Stimulated activated CD4-positive, alpha-beta T cell treated with anti-CD3 and anti-CD28 coated beads, Interleukin-1b, Interleukin-23, amount 100 ng/mL, for 1 hour (primary cell): Measurements from ENCODE around the gene IQCH.

Source experiments
- DNase-seq, 2 donors: peaks; one replicate each; pipeline ENCODE4 v3.0.0-alpha.2; 2020; ENCODE audit warnings: low read depth in 2 of 2

The IQCH gene

DNA sequence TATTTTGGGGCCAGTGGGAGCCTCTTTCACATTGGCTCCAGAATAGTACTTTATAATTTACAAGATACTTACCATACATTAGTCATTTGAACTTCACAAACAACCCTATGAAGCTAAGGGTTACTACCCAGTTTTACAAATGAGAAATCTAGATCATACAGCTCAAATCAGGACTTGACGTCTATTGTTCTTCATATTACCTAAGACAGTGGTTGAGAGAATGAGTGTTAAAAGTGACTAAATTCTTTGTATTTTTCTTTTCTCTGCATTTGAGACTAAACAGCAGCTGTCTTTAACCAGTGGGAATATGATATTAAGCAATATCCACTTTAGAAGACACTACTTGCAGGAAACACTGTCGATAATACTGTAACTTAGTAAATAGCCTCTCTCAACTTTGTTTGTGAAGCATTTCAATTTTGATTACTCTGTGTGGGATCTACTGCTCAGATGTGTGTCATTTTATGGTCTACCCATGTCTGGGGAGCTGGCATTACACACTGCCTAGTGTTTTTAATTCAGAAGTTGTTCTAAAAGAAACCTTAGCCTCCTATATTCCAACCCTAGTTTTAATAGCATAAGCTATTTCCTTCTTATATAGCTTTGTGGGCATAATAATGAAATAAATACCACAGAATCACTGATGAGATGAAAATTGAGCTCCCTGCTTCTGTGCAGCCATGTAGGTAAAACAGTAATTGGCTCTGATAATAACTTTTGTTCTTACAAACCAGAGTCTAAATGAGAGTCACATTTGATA is 45.9 kb downstream of the IQCH start:
- no peak for DNase-seq

DNA sequence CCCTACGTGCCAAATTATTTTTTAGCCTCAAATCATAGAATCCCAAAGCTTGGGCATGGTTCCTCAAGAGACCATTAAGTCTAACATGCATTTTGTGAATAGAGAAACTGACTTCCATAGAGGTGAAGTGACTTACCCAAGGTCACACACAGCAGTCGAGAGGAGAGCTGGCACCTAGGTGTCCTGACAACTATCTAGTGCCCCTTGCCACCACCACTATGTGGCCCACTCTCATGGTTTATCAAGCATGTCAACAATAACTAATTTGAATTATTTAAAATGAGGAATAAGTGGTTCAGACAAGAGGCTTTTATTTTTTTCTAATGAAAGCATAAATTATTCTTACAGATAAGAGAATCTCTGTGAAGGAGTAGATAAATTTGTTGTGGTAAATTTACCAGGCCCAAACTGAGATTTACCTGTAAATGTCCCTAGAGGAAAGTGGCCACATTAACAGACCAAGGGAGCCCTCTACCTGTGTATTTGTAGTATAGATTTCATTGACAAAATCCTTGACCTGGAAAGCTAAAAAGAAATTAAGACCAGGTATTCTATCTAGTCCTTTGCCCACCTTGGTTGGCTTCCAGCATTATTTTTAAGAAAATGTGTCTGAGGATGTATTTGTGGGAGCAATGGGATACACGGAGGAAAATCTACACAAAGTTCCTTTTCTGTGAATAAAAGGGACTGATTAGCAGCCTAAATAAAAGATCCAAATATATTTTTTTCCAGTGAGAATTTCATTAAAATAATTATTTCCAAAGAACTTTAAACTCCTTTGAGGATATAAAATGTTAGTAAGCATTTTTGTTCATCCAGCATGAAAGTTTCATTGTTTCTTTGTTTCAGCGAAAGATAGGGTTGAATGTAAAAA is 49.1 kb downstream of the IQCH start:
- no peak for DNase-seq

DNA sequence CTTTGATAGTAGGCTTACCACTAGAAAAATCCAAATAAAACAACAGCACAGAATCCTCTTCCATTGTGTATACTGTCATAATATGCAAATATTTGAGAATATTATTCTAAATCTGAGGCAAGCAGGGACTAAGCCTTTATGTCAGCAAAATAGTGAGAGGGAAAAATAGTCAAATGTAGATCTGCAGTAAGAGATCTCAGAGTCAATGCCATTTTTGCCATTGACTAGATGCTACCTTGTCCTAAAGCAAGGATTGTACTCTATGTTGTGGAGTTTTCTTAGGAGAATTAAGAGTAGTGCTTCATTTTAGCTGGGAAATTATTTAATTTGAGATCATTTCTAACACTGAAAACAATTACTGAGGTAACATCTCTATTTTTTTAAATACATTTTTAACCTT is 50.2 kb downstream of the IQCH start:
- DNase-seq: no peak

DNA sequence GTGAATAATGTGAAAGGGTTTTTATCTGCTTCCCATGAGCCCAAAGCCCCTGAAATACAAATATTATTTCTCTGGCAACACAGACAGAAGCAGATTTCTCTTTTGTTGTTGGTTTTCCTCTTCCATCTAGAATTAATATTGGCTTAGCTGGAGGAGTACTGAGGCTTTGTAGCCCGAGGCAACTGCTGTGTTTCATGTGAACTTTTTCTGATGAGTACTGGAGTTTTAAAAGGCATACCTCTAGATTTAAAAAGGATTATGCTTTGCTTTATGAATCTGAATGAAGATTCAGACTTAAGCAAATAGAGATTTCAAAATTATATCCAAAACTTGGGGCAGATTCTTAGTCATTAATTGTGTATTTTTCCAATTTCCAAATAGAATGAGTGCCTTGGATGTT is 50.9 kb downstream of the IQCH start:
- DNase-seq: no peak

DNA sequence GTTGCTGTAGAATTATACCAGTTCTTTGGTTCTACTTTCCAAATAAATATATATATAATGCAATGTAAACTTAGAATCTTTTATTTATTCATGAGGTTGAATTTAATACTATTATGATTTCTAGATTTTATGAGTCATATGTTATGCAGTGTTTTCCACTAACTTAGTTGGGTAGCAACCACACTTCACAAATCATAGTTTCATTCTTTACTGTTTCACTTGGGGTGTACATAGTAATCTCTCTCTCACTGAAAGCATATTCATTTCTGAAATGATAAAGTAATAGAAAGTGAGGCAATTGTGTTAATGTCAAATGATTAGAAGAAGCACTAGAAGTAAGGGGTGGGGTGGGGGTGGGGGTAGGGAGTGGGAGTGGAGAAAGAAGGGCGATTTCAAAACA is 52.6 kb downstream of the IQCH start:
- DNase-seq: no peak

DNA sequence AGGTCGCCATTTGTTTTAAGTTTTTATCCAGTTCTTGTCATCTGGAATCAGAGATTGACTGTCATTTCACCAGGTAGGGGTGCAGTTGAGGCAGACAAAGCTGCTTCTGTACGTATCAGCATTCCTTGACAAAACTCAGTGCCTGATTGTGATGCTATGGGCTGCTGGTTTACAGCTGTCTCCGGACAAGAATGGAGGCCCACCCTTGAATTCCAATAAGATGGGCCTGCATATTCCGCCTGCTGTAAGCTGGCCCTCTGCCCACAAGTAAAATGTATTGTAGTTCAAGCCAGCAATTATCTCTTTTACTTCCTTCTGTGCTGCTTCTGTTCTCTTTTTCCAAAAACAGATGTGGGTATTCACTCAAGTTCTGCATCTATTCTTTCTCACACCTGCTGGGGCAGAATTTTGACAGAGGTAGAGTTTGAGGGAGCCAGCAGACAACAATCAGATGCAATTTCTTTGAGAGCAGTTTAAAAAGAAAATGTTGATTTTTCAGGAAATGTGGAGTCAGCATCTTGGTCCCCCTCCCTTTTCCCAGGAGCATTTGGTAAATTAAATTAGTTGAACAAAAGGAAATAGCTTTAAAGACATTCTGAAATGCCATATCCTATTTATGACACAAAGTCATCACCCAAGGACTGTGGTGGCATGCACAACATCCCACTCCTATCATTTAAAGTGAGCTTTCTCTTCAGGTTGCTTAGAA is 53.5 kb downstream of the IQCH start:
- DNase-seq: no peak

DNA sequence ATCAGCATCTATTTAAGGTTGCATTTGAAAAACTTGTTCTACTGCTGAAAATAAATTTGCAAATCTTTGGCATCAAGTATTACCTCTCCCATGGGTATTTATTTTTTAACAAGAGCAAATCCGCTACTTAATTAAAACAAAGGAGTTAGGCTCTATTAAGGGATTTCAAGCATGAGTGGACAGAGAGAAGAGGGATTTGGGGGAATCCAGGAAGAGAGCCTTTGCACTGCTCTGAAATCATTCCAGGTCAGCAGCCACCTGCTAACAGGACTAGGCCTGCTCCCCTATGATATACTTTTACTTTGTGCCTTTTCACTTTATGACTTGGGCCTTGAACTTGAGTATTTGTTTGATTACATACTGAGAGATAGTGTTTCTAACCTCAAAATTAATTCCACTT is 57.1 kb downstream of the IQCH start:
- no peak for DNase-seq

DNA sequence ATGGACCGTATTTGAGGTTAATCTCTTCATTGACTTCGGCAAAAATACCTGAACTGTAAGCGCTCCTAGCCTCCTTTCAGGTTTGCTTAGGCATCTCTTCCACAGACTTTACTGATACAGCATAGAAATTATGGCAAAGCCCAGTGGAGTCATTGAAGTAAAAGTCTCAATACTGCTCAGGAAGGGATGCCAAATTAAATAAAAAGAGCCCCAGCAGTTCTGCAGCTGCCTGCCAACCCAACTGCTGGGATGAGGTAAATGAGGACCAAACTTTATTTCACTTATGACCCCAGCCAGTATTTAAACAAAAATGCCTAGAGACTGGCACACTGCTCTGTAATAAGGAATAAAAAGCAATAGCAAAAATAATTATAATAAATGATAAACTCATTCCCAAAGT is 65.4 kb downstream of the IQCH start:
- DNase-seq: no peak

DNA sequence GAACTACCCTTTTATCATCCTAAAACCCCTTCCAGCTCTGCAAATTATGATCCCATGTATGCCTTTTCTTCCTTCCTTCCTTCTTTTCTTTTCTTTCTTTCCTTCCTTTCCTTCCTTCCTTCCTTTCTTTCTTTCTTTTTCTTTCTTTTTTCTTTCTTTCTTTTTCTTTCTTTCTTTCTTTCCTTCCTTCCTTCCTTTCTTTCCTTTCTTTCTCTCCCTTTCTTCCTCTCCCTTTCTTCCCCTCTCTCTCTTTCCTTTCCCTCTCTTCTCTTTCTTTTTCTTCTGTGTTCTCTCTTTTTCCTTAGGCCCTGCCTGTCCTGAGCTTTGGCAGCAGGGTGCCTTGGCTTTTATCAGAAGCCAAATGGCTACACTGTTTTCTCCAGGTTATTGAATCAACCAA is 66.8 kb downstream of the IQCH start:
- DNase-seq: no peak

DNA sequence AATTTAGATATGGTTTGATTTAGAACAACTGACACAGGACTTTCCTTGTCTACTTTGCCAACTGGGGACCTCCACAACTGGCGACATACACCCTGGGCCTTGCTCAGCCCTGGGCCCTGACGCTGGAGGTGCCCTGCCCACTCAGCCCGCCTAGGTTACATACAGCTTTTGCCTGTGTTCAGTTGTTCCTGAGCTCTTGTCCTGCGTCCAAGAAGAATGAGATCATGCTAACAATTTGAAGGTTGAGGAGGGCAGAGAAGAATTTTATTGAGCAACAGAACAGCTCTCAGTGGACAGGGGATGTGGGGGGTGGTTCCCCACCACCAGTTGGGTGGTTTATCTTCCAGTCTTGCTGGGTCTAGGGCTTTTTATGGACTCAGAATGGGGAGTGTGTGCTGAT is 67.9 kb downstream of the IQCH start:
- no peak for DNase-seq

DNA sequence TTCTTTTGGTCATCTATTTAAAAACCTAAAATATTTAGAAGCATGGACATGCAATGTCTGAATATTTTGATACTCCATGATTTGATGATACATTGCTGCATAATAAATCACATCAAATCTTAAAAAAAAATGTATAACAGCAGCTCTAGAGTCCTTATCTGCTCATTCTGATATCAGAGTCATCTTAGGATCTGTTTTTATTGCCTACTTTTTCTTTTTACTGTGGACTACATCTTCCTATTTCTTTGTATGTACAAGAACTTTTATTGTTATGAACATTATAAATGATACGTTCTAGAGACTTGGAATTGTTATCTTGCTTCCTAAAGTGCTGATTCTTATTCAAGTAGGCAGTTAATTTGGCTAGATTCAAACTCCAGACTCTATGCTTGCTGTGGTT is 72.7 kb downstream of the IQCH start:
- no peak for DNase-seq

DNA sequence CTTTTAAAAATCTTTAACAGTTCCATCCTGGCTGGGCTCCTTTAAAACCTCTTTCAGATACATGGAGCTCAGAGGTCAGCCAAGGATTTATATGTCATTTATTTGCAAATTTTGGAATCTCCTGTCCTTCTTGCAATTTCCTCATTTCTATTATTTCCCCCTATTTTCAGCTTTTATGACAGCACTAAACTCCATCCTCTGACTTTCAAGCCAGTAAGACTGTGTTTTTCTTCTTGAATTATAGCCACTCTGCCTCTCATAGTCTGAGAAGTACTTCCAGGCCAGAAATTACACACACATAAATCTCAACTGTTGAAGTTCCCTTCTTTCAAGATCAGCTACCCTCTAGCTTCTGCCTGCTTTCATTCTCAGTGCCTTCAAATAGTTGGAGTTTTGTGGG is 73.2 kb downstream of the IQCH start:
- DNase-seq: no peak

DNA sequence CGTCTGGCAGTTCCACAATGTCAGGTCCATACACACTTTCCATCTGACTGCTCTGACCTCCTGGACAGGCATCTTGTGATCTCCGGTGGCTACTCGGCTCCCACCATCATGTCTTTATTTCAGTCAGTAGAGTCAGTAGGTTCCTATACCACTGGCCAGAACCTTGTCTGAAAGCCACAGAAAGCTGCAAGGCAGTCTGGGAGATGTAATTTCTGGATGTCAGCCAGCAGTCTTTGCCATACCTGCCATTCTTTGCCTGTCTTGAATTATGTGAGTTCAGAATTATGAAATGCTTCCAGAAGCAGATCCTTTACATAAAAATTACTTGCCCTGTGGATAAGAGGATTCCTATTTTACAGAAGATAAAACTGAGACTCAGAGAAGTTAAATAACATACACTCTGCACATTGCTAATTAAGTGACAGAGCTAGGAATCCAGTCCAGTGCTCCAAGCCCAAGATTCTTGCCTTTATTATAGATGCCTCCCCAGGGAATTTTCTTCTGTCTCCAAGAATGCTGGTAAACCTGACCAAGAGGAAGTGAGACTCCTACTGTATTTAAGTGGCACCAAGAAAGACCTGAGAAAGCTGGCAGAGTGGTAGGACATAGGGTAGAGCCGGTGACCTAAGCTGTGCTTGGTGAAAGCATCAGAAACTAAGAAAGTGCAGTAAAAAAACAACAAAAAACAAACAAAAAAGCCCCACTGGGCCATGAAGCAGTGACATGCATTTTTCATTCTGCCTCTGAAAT is 75.6 kb downstream of the IQCH start:
- DNase-seq: no peak

DNA sequence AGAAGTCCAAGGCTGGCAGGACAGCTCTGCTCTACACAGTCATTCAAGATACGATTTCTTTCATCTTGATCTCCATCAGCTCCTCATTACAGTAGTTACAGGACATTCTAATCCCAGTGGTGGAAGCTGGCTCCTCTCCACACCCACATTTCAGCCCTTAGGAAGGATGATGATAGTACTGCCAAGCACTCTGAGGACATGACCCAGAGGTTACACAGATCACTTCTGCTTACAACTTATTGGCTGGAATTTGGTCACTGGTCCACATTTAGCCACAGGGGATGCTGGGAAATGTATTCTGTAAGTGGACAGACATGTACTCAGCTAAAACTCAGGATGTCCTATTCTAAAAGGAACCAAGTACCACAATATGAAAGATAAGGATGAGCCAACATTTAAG is 77.1 kb downstream of the IQCH start:
- DNase-seq: no peak

DNA sequence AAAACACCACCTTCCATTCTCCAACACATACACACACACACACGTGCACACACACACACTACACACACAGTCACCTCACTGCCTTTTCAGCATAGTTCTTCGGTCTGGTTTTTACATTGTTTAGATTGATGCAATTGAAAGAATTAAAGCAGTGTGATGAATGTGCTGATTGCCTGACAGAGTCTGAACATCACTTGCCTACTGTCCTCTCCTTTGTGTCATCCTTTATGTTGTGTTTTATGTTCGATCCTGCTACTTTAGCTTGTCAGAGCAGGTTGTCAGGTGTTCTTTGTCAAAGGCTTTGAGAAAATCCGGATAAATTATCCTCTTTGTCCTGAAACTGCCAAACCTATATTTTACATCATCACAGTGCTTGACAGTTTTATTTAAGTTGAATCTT is 80.4 kb downstream of the IQCH start:
- no peak for DNase-seq

DNA sequence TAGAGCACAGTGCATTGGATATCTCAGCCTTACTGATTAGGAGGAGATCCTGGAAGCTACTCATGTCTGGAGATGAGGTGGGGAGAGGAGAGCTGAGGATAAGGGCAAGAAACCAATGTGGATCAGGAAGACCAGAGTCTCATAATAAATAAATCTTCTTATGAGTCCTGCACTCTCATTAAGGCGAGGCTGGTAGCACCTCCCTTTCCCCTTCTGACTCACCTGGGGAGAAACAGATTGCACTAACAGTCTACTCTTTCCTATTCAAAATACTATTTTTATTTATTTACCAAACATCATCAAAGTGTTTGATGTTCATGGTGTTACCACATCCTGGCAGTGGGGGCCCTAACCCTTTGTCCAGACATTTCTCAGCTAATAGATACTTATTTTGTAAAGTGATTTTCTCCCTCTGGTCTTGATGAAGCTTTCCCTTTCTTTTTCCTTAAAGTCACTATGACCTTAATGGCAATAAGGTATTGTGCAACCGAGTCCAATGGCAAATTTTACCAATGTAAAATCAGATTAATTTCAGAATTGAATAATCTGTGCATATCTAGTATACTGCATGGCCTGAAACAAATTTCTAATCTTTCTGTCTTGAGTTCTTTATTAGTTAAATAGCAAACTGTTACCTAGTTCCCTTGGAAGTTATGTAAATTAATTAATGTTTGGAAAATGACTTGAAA is 81.1 kb downstream of the IQCH start:
- DNase-seq: no peak

DNA sequence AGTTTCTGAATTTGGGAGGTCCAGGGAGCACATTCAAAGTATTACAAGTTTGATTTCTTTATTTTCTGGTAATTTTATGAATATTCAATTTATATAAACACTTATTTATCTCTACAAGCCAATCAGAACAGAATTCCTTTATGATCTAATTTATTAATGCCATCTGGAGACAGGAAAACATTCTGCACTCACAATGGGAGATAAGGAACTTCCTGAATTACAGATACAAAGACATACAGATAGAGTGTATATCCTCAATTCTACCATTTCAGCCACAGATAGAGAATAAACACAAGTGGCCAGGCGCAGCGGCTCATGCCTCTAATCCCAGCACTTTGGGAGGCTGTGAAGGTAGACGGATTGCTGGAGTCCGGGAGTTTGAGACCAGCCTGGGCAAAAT is 86.0 kb downstream of the IQCH start:
- DNase-seq: no peak

DNA sequence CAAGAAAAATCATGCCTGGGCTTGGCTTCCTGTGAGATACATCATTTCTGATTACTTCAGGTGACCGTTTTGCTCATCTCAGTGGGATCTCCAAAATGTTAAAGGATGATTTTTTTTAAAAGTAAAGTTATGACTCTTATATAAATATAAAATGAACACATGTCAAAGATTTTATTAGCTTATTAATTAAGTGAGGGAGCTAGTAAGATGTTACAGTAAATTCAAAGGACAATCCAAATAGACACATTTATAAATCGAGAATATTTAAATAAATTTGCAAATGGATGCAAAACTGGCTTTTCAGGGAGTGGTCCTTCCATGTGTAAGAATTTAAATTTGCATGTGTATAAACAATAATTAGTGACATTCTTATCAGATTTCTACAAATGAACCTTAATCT is 87.0 kb downstream of the IQCH start:
- no peak for DNase-seq

DNA sequence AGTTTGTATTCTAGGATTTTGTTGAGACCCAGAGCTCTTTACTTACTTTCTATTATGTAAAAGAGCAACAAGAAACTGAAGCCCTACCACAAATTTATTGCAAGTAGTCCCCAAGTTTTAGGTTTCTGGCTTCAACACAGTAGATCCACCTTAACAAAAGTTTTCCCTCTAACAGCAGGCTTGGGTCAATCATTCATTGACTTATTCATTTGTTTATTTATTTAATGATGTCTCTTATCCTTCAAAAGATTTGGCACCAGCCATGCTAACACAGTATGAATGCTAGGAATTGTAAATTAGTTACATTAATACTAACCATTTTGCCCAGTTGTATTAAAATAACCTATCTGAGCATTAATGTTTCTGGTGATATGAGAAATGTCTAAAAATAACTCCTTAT is 88.6 kb downstream of the IQCH start:
- DNase-seq: no peak

DNA sequence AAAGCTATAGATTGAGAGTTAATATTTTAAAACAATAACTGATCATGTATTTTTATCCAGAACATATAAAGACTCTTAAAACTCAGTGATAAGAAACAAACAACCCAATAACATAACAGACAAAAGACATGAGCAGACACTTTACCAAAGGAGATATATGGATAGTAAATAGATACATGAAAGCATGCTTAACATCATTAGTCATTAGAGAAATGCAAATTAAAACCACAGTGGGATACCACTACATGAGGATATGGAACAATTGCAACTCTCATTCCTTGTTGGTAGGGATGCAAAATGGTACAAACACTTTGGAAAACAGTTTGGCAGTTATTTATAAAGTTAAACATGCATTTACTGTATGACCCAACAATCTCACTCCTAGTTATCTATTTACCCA is 95.0 kb downstream of the IQCH start:
- no peak for DNase-seq

DNA sequence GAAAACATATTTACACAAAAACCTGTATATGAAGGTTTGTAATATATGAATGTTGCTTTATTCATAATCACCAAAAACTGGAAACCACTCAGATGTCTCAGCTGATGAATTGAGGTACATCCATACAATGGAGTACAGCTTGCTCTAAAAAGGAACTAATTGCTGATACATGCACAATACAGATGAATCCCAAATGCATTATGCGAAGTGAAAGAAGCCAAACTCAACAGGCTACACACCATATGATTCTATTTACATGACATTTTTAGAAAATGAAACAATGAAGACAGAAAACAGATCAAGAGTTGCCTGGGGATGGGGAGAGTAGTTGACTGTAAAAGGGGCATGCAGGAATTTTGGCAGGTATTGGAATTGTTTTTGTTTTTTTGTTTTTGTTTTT is 95.5 kb downstream of the IQCH start:
- DNase-seq: no peak
